Ecto neural progenitor cell (in vitro differentiated cells): ENCODE results near the gene RAB8A.

Experiments
- DNase-seq: peaks from one replicate; pipeline ENCODE4 v3.0.0-alpha.2; 2018; ENCODE audit warnings: low spot score

RAB8A gene

DNA sequence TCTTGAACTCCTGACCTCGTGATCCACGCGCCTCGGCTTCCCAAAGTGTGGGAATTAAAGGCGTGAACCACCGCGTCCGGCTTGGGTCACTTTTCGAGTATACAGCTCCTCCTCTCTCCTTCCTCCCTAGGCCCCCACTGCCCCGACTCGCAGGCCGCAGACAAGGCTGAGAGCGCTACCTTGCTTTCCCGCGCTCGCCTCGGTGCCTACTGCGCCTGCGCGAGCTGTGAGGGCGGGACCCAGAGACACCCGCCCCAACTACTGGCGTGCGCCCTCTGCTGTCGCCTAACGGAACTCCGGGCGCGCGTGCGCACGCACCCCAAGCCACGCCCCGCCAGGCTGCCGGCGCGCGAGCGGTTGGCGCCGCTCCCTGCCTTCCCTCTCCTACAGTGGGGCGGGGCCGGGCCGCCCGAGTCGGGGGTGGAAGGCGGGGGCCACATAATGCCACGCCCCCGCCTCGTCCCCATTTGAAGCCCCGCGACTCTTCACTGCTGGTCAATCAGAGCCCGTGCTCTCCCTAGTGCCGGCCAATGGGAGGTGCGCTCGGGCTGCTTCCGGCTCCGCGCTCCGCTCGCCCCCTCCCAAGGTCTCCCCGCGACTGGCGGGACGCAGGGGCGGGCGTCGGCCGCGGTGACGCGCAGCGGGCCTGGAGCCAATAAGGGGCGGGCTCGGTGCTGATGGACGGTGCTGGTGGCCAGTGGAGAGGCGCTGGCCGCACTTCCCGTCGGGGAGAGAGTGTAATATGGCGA, at the start of gene RAB8A:
RAB8A (plus strand) TSS at position 730 of the 749 bp plus-strand sequence; CDS start at position 743, 13 bp downstream.
- DNase-seq = peak; percentile 99

DNA sequence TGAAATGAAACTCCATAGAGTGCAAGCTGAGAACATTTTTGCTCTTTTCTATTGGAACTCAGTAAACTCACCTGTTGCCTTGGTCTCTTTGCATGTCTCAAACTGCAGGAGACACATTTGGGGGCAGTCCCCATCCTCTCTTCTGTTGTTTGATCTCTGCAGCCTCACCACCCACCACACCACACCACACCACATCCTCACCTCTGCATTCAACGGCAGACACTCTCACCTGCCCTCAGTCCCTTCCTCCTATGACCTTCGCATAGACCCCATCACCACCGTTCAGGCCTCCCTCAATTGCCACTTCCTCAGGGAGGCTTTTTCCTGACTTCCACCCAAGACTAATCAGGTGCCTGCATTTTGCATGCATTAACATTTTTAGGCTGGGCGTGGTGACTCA, 49.7 kb upstream of the RAB8A start:
- DNase-seq = no peak

DNA sequence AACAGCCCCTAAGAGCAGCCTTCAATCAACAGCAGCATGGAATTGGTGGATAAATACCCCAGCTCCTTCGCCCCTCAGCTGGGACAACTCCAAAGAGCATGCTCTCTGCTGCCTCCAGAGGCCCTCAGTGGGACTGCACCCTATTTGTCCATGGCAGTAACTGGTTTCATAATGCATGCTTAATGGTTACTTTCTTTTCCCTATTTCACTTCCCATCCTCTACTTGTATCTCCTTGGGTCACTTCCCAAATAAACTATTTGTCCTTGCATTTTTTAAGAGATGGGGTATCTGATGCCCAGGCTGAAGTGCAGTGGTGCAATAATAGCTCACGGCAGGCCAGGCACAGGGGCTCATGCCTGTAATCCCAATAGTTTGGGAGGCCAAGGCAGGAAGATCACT, 48.9 kb upstream of the RAB8A start:
- DNase-seq = no peak

DNA sequence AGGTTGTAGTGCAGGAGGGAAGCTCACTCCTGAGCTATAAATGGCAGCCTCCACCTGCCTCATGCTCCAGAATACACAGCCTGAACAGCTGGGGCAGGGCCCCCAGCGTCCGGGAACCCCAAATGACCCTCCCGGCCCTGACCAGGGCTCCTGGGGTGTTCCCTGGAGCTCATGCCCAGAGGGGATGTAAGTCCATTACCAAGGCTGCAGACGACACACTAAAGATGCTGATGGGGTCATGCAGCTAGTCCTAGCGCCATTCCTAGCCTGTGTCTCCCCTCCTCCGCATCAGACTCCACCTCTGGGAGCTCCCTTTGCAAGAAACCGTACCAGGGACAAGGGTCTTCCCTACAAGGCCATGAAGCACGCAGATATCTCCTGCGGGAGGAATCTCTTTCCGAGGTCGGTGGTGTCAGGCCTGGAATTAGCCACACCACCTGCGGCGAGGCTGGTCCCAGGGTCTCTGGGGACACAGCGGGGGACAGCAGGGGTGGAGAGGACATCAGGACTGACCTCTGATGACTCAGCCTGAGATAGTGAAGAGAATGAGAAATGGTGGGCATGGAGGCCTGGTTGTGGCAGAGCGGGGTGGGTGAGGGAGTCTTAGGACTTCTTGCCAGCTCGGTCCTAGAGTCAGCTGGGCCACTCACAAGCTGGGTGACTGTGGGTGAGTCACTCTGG, 47.3 kb upstream of the RAB8A start:
- no peak for DNase-seq

DNA sequence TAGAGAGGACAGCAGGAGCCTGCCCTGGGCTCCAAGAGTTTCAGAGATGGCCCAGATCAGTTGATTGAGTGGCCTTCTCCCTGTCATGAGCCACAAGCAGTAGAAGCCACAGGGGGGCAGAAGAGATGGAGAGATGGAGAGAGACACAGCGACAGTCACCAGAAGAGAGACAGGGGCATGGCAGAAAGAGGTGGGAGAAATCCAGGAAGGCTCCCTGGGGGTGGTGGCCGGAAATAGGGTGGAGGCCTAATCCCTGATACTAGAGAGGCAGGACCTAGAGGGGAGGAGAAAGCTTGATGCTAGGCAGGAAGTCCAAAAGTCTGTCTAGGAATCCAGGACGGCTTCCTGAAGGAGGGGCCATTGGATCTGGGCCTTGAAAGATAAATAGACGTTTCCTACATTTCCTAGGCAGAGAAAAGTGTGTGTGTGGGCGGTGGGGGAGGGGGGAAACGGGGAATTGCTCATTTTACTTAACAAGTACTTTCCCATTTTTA, 45.0 kb upstream of the RAB8A start:
- DNase-seq = no peak

DNA sequence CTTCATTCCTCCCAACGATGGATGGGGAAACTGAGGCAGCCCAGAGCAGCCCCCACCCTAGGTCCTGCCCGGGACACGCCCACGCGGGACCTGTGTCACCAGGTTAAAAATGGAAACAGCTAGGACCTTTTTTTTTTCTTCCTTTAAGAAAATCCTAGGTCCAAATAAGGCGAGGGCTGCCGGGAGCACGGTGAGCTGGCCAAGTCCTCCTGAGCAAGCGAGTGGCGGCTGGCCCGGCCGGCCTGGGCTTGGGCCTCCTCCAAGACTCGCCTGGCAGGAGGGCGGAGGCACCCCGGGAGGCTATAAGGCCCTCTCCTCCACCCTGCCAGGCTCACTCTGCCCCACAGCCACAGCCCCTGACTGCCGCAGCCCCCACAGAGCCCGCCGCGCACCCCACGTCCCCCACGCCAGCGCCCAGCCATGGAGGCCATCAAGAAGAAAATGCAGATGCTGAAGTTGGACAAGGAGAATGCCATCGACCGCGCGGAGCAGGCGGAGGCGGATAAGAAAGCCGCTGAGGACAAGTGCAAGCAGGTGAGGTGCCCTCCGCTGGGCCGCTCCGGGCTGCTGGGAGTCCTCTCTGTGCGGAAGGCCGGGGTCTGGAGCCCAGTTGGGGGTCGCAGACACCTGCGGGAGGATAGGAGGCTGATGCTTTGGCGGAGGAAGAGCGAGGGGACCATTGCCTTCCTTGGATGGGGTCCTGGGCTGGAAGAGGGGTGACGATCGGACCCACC, 44.3 kb upstream of the RAB8A start:
- no peak for DNase-seq

DNA sequence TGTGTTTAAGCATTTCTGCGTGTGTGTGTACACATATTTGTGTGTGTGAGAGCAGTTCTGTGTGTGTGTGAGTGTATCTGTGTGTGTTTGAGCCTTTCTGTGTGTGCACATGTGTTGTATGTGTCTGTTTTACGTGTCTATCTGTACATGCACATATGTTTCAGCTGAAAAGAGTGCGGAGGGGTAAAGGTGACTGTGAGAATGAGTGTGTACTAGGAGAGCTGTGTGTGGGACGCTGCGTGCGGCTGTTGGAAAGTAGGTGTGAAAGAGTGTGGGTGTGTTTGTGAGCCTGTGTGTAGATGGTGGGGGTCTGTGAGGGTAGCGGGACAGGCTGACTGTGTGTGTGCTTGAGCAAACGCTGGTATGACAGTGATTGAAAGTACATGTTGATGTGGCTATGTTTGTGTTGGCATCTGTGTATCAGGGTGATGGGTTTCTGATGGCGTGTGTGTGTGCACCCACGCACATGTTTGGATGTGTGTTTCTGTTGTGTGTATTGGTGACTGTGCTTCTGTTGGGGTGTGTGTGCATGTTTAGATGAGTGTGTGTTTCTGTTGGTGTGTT, 42.9 kb upstream of the RAB8A start:
- no peak for DNase-seq

DNA sequence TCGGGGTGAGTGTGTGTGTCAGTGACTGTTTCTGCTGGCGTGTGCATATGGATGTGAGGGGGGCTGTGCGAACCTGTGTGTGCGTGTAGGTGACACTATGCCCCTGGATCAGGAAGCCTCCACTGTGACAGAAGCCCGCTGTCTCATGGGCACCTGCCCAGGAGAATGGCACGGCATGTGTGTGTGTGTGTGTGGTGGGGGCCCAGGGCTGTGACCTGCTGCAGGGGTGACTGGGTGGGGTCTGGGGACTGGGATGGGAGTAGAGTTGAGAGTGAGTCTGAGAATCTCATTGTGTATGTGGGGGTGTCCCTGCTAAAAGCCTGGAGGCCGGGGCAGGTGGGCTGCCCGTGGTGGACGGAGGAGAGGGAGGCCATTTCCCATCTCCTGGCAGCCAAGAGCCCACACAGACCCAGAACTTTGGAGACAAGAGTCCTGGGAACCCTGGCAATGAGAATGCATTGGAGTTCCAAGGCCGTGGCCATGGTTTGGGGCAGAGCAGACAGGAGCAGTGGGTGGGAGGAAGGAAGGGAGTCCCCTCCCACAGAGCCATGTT, 41.8 kb upstream of the RAB8A start:
- no peak for DNase-seq

DNA sequence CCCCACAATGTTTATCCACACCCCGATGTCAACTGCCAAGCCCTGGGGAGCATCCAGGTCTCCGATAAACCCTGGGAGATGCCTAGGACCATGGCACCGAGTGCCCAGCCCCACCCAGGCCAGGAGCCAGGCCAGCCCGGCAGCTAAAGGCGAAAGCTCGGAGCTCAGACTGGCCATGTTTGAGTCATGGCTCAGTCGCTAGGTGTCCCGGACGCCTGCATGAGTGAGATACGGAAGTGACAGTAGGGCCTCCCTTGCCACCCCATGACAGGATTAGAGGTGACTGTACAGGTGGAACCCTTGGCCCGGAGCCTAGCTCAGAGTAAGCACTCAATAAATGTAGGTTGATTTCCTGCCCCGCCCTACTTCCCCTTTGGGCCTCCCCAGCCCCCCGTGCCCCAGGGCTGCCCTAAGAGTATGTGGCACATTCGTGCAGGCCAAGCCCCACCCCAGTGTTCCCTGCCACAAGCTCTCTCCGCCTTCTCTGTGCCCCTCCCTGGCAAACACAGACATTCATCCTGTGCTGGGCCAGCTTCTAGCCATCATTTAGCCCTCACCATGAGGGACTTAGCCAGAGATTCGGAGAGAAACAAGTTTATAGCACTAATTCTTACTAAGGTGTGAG, 41.2 kb upstream of the RAB8A start:
- DNase-seq = no peak

DNA sequence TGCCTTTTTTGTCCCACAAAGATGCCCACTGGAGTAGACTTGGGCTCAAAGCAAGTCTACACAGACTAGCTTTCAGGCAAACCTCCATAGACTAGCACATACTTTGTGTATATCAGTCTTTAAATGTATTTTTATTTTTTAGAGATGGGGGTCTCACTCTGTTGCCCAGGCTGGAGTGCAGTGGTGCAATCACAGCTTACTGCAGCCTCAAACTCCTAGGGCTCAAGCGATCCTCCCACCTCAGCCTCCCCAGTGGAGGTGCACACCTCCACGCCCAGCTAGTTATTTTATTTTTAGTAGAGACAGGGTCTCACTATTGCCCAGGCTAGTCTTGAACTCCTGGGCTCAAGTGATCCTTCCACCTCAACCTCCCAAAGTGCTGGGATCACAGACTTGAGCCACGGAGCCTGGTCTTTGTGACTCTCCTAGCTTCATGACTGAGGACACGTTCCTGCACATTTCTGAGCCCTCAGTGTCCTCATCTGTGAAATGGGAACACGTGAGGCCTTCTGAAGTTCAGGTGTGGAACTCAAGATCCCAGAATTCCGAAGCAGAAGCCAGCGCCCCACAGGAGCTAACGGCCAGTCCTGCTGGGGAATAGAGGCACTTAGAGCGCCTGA, 40.5 kb upstream of the RAB8A start:
- DNase-seq = no peak

DNA sequence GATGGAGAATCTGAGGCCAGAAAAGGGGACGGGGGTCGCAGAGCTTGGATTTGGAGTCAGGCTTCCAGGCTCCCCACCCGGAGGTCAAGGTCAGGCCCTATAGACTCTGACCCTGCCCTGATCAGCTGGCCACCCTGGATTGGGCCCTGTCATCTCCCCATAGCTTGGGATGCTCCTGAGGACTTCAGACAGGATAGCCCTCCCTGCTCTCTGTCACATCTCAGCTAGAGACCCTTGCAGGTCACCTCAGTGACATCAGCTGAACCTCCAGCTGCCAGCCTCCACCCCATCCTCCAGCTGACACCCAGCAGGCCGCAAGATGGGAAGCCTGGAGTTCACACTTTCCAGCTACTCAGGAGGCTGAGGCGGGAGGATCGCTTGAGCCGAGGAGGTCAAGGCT, 38.2 kb upstream of the RAB8A start:
- DNase-seq = no peak

DNA sequence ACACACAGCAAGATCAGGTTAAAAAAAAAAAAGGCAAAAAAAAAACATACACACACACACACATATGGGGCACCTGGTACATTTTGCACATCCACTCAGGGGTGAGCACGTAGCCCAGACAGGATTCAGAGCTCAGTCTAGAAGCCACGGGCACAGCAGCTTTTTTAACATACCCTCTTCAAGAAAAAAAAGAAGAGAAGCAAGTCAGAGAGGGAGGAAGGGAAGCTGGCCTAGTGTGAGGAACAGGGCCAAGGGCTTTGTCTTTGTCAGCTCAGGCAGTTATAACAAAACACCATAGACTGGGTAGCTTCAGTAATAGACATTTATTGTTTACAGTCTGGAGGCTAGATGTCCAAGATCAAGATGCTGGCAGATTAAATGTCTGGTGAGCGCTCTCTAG, 37.7 kb upstream of the RAB8A start:
- DNase-seq = no peak

DNA sequence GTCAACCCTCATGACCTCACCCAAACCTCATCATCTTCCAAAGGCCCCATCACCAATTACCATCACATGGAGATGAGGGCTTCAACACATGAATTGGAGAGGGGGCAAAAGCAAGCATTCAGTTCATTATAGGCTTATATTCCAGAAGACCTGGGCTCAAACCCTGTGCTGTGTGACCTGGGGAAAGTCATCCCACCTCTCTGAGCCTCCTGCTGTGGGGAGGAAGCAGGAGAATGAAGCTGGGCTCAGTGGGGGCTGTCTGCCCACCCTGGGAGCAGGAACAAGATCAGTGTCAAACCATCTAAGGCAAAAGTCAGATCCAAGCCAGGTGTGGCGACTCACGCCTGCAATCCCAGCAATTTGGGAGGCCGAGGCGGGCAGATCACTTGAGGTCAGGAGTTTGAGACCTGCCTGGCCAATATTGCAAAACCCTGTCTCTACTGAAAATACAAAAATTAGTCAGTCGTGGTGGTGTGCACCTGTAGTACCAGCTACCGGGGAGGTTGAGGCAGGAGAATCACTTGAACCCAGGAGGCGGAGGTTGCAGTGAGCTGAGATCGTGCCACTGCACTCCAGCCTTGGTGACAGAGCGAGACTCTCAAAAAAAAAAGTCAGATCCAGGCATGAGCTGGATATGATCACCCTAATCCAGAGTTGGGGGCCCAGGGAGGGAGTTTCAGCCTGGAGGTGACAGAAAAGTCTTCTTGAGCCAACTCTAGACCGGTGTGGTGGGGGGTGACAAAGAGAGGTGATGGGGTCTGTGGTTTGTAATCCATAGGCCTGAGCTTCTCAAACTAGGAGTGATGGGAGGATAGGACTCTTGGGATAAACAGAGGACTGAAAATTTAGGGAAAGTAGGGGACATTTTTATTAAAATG, 37.0 kb upstream of the RAB8A start:
- DNase-seq = no peak

DNA sequence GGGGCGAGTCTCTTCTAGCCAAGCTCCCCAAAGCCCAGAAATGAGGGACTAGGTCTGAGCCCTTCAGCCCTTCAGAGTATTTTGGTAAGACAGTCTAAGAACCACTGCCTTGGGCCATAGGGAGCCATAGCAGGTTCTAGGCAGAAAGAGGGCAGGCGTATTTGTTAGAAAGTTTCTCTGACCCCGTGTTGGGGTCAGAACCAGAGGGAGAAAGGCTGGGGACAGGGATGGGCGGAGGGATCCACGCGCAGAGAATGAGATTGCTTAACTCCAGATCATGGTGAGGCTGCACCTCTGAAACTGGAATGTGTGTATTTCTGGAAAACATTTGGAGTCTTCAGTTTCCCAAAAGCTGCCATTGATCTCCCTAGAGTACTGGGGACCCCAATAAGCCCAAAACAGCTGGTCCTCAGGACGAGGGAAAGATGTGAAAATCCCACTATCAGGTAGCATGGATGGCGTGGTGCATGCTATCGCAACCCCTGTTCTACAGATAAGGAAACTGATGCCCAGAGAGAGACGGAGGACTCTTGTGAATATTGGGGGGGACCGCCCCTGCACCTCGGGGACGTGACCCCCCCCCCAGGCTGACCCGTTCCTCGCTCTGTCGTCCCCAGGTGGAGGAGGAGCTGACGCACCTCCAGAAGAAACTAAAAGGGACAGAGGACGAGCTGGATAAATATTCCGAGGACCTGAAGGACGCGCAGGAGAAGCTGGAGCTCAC, 36.1 kb upstream of the RAB8A start:
- no peak for DNase-seq

DNA sequence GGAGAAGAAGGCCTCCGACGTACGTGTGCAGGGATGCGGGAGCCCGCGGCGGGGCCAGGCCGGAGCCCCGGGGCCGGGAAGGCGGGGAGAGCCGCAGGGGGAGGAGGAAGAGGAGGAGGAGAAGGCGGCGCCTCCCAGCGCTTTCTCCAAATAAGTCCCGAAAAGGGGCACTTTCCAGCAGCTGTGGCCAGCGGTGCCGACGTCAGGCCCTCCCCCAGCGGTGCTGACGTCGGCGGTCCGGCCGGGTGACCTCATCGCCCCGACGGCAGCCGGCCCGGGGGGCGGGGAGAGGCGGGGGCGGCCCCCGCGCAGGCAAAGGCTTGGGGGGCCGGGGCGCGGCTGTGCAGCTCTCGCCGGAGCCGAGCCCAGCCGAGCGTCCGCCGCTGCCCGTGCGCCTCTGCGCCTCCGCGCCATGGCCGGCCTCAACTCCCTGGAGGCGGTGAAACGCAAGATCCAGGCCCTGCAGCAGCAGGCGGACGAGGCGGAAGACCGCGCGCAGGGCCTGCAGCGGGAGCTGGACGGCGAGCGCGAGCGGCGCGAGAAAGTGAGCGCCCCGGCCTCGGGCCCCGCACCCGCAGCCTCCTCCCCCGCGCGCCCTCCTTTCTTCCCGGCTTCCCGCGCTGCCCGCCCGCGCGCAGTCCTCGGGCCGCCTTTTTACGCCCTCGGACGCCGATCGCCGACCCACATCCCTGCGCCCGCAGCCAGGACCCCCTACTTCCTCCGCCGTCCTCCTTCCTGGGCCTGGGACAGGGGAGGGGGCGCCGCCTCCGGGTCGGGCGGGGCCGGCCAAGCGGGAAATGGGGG, 35.3 kb upstream of the RAB8A start, which contains the start of gene TPM4:
TPM4 (plus strand) TSS at position 342 of the 804 bp plus-strand sequence; CDS start at position 413, 71 bp downstream.
- peak; percentile 93 for DNase-seq

DNA sequence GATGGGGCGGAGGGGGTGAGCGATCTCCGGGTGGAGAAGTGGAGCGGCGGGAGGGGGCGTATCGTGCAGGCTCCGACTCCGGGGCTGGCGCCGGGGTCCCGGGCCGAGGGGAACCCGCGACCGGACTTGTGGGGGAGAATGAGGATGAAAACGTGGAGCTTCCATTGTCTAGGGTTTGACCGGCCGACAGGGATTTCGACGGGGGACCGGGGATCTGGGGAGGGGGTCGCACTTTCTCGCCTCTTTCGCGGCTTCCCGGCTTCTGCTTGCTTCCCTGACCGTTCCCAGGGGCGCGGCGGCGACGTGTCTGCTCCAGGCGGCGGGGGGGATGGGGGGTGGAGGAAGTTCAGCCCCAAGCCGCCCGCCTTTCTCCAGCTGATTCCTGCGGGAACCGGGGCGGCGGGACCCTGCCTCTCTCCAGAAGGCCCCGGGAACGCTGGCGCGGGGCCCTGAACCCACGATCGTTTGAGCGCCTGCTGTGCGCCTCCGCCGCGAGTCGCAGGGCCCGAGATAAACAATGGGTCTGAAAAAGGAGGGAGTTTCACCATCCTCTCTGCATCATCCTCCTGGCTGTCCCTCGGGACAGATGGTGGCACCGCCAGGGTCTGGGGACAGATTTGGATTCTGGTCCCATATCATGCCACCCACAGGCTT, 34.6 kb upstream of the RAB8A start:
- DNase-seq = peak; percentile 73

DNA sequence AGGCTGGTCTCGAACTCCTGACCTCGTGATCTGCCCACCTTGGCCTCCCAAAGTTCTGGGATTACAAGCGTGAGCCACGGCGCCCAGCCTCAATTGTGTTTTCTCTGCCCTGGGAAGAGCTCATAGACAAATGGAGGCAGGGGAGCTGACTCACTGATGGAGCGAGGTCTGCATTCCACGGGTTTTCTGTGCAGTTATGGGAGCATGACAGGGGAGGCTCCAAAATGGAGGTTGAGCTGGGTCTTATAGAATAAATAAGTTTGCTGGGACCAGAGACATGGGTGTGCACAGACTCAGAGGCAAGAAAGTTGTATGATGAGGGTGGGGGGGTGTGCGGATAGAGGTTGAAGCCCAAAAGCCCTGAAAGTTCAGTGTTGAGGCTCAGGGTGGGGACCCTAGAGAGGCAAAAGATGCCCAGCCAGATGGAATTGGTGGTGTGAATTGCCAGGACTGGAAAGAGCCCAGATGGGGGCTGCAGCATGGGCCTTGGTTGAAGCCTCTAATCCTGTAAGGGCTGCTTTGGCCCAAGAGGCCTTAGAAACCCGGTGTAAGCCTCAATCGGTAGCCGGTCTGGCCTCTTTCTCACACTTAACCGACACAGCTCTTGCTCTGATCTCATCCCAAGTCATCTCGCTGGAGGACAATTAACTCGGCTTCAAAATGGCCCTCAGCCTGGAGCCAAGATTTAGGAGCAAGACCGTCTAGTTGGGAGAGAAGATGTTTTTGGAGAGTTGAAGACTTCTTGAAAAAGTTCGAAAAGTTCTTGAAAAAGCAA, 33.5 kb upstream of the RAB8A start:
- no peak for DNase-seq
